Measurements from ENCODE around the gene DRP2.

GRCh38 chrX:101303790-101304189, 84.2 kb downstream of the DRP2 start:
- TF ChIP-seq CTCF (IDR thresholded peaks at IDR 0.05; ENCODE audit: poor library complexity, severe bottlenecking) (no peak), EP300 (conservative IDR thresholded peaks at IDR 0.05; ENCODE audit: poor library complexity, severe bottlenecking) (no peak), REST (IDR thresholded peaks at IDR 0.05; ENCODE audit: borderline replicate concordance) (no peak), RAD21 (conservative IDR thresholded peaks at IDR 0.05) (no peak), TAF1 (IDR thresholded peaks at IDR 0.05; ENCODE audit: low read depth) (no peak), EZH2 (IDR thresholded peaks at IDR 0.05; ENCODE audit: borderline replicate concordance, insufficient read depth, low read length, poor library complexity, severe bottlenecking) (no peak), POLR2AphosphoS5 (IDR thresholded peaks at IDR 0.05) (no peak), MXI1 (conservative IDR thresholded peaks at IDR 0.05; ENCODE audit: poor library complexity, severe bottlenecking) (no peak), SMC3 (conservative IDR thresholded peaks at IDR 0.05; ENCODE audit: poor library complexity) (no peak)
